H9 (cell line): ENCODE data around the gene SLC38A1. TPM values are rescaled to one million over a fixed set of nuclear protein-coding genes. Genes with fewer than 3 reads are reported as not detected.

Source experiments
- DNase-seq: peaks from one replicate; pipeline ENCODE4 v3.0.0-alpha.2; 2017
- H2AFZ ChIP-seq: one replicate; pipeline ENCODE4 v1.6.1; 2013; ENCODE audit warnings: mild to moderate bottlenecking, low read length, control low read depth, moderate library complexity
- H2AK5ac ChIP-seq: 2 replicates; pipeline ENCODE4 v1.6.1; 2013; ENCODE audit warnings: low read length, control low read depth, mixed read lengths; ENCODE audit not compliant: insufficient read length
- H2BK120ac ChIP-seq: one replicate; pipeline ENCODE4 v1.6.1; 2013; ENCODE audit warnings: low read depth, mild to moderate bottlenecking, low read length, control low read depth, inconsistent platforms; ENCODE audit not compliant: poor library complexity, severe bottlenecking
- H2BK12ac ChIP-seq: 2 replicates; pipeline ENCODE4 v1.6.1; 2013; ENCODE audit warnings: low read length, control low read depth, mixed read lengths, low read depth; ENCODE audit not compliant: insufficient read length
- H2BK15ac ChIP-seq: 2 replicates; pipeline ENCODE4 v1.6.1; 2013; ENCODE audit warnings: low read depth, low read length, control low read depth
- H2BK20ac ChIP-seq: one replicate; pipeline ENCODE4 v1.6.1; 2013; ENCODE audit warnings: low read depth, mild to moderate bottlenecking, low read length, control low read depth, inconsistent platforms; ENCODE audit not compliant: poor library complexity, severe bottlenecking
- H2BK5ac ChIP-seq: 2 replicates; pipeline ENCODE4 v1.6.1; 2013; ENCODE audit warnings: low read length, control low read depth, mixed read lengths; ENCODE audit not compliant: insufficient read length
- H3K14ac ChIP-seq: 2 replicates; pipeline ENCODE4 v1.6.1; 2013; ENCODE audit warnings: low read length, control low read depth; ENCODE audit not compliant: insufficient read depth
- H3K18ac ChIP-seq: 2 replicates; pipeline ENCODE4 v1.6.1; 2013; ENCODE audit warnings: low read depth, mild to moderate bottlenecking, mixed read lengths, low read length, control low read depth; ENCODE audit not compliant: insufficient read length
- H3K23ac ChIP-seq: 2 replicates; pipeline ENCODE4 v1.6.1; 2013; ENCODE audit warnings: low read length, control low read depth, mixed read lengths, low read depth; ENCODE audit not compliant: insufficient read length
- H3K23me2 ChIP-seq: 2 replicates; pipeline ENCODE4 v1.6.1; 2013; ENCODE audit warnings: low read depth, mild to moderate bottlenecking, mixed read lengths, low read length, control low read depth; ENCODE audit not compliant: insufficient read length, poor library complexity, severe bottlenecking
- H3K27ac ChIP-seq: 2 replicates; pipeline ENCODE4 v1.5.1; 2013; ENCODE audit warnings: low read length, control low read depth, mixed read lengths, low read depth; ENCODE audit not compliant: insufficient read length
- H3K27me3 ChIP-seq: 2 replicates; pipeline ENCODE4 v1.6.1; 2013; ENCODE audit warnings: low read length, control low read depth, inconsistent platforms; ENCODE audit not compliant: insufficient read depth
- H3K4ac ChIP-seq: 2 replicates; pipeline ENCODE4 v1.6.1; 2013; ENCODE audit warnings: low read depth, mild to moderate bottlenecking, control low read depth, inconsistent platforms, low read length, moderate library complexity
- H3K4me1 ChIP-seq: 2 replicates; pipeline ENCODE4 v1.6.1; 2013; ENCODE audit warnings: low read length, control low read depth, inconsistent platforms; ENCODE audit not compliant: insufficient read depth
- H3K4me2 ChIP-seq: 2 replicates; pipeline ENCODE4 v1.6.1; 2013; ENCODE audit warnings: low read length, control low read depth, mixed read lengths; ENCODE audit not compliant: insufficient read length, insufficient read depth
- H3K56ac ChIP-seq: 2 replicates; pipeline ENCODE4 v1.6.1; 2013; ENCODE audit warnings: low read depth, mild to moderate bottlenecking, mixed read lengths, low read length, control low read depth; ENCODE audit not compliant: insufficient read length
- H3K79me1 ChIP-seq: 2 replicates; pipeline ENCODE4 v1.6.1; 2013; ENCODE audit warnings: low read depth, mild to moderate bottlenecking, moderate library complexity, low read length, control low read depth, inconsistent platforms; ENCODE audit not compliant: insufficient read depth, poor library complexity, severe bottlenecking
- H3K79me2 ChIP-seq: 2 replicates; pipeline ENCODE4 v1.6.1; 2013; ENCODE audit warnings: low read length, control low read depth, inconsistent platforms; ENCODE audit not compliant: insufficient read depth
- H3K9ac ChIP-seq: 2 replicates; pipeline ENCODE4 v1.6.1; 2013; ENCODE audit warnings: low read length, control low read depth, mixed read lengths; ENCODE audit not compliant: insufficient read length; ENCODE audit errors: extremely low read depth
- H3K9me3 ChIP-seq: one replicate; pipeline ENCODE4 v1.6.1; 2013; ENCODE audit warnings: low read depth, low read length, inconsistent platforms; ENCODE audit not compliant: control insufficient read depth
- H3T11ph ChIP-seq: one replicate; pipeline ENCODE4 v1.6.1; 2013; ENCODE audit warnings: mild to moderate bottlenecking, low read length, control low read depth, inconsistent platforms
- H4K20me1 ChIP-seq: one replicate; pipeline ENCODE4 v1.6.1; 2013; ENCODE audit not compliant: control insufficient read depth, insufficient read length, insufficient read depth
- H4K5ac ChIP-seq: 2 replicates; pipeline ENCODE4 v1.6.1; 2013; ENCODE audit warnings: low read depth, mild to moderate bottlenecking, mixed read lengths, low read length, control low read depth; ENCODE audit not compliant: insufficient read length
- H4K8ac ChIP-seq: replicated peaks from 2 replicates; pipeline ENCODE4 v1.6.1; 2013; ENCODE audit warnings: low read length, control low read depth, mixed read lengths, low read depth; ENCODE audit not compliant: insufficient read length
- H4K91ac ChIP-seq: 2 replicates; pipeline ENCODE4 v1.6.1; 2013; ENCODE audit warnings: low read depth, mild to moderate bottlenecking, moderate library complexity, mixed read lengths, low read length, control low read depth; ENCODE audit not compliant: insufficient read length
- H3K27ac Mint-ChIP-seq, 3 experiments: 2 replicates in 2 of 3; 3 replicates in 1 of 3; pipeline ENCODE4 v1.8.0; 2020 to 2021; ENCODE audit warnings: mixed read lengths in 3 of 3, mild to moderate bottlenecking in 1 of 3, moderate library complexity in 1 of 3
- H3K27me3 Mint-ChIP-seq: 2 replicates; pipeline ENCODE4 v1.8.0; 2021; ENCODE audit warnings: low read depth, mild to moderate bottlenecking, moderate library complexity, mixed read lengths
- H3K36me3 Mint-ChIP-seq, 3 experiments: 2 replicates in 2 of 3; 3 replicates in 1 of 3; pipeline ENCODE4 v1.8.0; 2020 to 2021; ENCODE audit warnings: low read depth in 3 of 3, mixed read lengths in 3 of 3; ENCODE audit not compliant: insufficient read depth in 1 of 3
- H3K4me1 Mint-ChIP-seq, 2 experiments: 2 replicates each; pipeline ENCODE4 v1.8.0; 2020; ENCODE audit warnings: mixed read lengths in 2 of 2
- H3K4me3 Mint-ChIP-seq, 2 experiments: 2 replicates in 1 of 2; 3 replicates in 1 of 2; pipeline ENCODE4 v1.8.0; 2020 to 2021; ENCODE audit warnings: mild to moderate bottlenecking in 2 of 2, mixed read lengths in 2 of 2, moderate library complexity in 1 of 2
- H3K9me3 Mint-ChIP-seq, 2 experiments: 2 replicates in 1 of 2; 3 replicates in 1 of 2; pipeline ENCODE4 v1.8.0; 2020; ENCODE audit warnings: mild to moderate bottlenecking in 2 of 2, mixed read lengths in 2 of 2, moderate library complexity in 1 of 2
- WGBS: extraction: QIAGEN DNeasy Blood & Tissue Kit; methylation state at CpG from one replicate; pipeline ENCODE4 v1.1.7; 2013; ENCODE audit warnings: missing lambda C conversion rate, low lambda C conversion rate, mixed read lengths; ENCODE audit not compliant: insufficient read length; ENCODE audit errors: extremely low coverage; 5-methylcytosine and 5-hydroxymethylcytosine counted together
- total RNA-seq: library from RNA; stranded (reverse); gene quantifications from 2 replicates; pipeline ENCODE4 v1.2.1, GENCODE V29; 2021
- TF ChIP-seq, protein P1 (sequence below): fragments of 200-600 bp; sonication (generic); conservative IDR thresholded peaks from 3 replicates; pipeline ENCODE4 v1.8.0; 2021; ENCODE audit warnings: antibody characterized with exemption, mild to moderate bottlenecking

SLC38A1 gene
- total RNA-seq, 1 experiment from 2014 or later, result 216 TPM

DNA sequence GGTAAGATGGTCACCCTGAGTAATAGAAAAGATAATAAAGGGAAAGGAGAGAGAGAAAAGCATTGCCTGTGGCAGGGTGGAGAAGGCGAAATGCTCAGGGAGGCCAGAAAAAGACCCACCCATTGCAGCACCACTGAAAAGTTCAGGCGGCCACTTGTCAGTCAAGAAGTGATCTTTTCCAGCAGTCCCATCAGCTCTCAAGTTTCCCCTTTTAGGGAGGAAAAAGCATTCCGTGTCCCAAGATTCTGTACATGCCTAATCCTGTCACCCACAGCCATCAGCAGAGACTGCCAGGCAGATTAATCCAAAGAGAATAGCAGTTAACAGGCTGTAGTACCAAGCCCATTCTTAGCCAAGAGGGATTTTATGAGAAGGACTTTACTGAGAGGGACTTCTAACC is 11.9 kb downstream of the SLC38A1 start:
- Mint-ChIP-seq H3K9me3 (peaks cover 8 to 23% of the 10 kb centered on the region in 2 experiments; a peak in 4 of 5 replicates), H3K4me3 (no peak overlapping the region), H3K4me1 (peaks cover 13 to 21% of the 10 kb centered on the region in 2 experiments), H3K27me3 (no peaks in the 10 kb centered on the region), H3K36me3 (peaks cover 52 to 55% (median 52%) of the 10 kb centered on the region in 3 experiments), H3K27ac (peak overlapping the region; percentile 13 to 78 (median 50))
- H3K4ac ChIP-seq, result no peak overlapping the region
- H3K27ac ChIP-seq, result no peak overlapping the region
- no peak overlapping the region for H4K91ac ChIP-seq
- no peak overlapping the region for H3K14ac ChIP-seq
- H2BK120ac ChIP-seq, result no peak overlapping the region
- H4K20me1 ChIP-seq, result no peaks in the 10 kb centered on the region
- DNase-seq, result no peak
- H3K18ac ChIP-seq, result no peak overlapping the region
- no peaks in the 10 kb centered on the region for H3K23me2 ChIP-seq
- TF ChIP-seq, protein P1, sequence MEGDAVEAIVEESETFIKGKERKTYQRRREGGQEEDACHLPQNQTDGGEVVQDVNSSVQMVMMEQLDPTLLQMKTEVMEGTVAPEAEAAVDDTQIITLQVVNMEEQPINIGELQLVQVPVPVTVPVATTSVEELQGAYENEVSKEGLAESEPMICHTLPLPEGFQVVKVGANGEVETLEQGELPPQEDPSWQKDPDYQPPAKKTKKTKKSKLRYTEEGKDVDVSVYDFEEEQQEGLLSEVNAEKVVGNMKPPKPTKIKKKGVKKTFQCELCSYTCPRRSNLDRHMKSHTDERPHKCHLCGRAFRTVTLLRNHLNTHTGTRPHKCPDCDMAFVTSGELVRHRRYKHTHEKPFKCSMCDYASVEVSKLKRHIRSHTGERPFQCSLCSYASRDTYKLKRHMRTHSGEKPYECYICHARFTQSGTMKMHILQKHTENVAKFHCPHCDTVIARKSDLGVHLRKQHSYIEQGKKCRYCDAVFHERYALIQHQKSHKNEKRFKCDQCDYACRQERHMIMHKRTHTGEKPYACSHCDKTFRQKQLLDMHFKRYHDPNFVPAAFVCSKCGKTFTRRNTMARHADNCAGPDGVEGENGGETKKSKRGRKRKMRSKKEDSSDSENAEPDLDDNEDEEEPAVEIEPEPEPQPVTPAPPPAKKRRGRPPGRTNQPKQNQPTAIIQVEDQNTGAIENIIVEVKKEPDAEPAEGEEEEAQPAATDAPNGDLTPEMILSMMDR, result no peak
- no peak overlapping the region for H3K23ac ChIP-seq
- no peak overlapping the region for H3K9ac ChIP-seq
- no peak overlapping the region for H2BK5ac ChIP-seq
- no peak overlapping the region for H3K56ac ChIP-seq
- H2BK12ac ChIP-seq, result no peak overlapping the region
- H3K79me1 ChIP-seq, result peaks cover 3% of the 10 kb centered on the region
- H3K9me3 ChIP-seq, result no peaks in the 10 kb centered on the region
- H3T11ph ChIP-seq, result no peak overlapping the region
- no CpG with 5 or more reads among the region's 3 CpGs for WGBS
- no peak overlapping the region for H2BK15ac ChIP-seq
- peaks cover 16% of the 10 kb centered on the region; the same call in 1 of the 2 replicates for H3K4me1 ChIP-seq
- H3K79me2 ChIP-seq, result peaks cover 74% of the 10 kb centered on the region
- H2BK20ac ChIP-seq, result no peak overlapping the region
- no peak overlapping the region for H4K8ac ChIP-seq
- H3K4me2 ChIP-seq, result no peak overlapping the region
- no peaks in the 10 kb centered on the region for H3K27me3 ChIP-seq
- H2AK5ac ChIP-seq, result no peak overlapping the region
- H2AFZ ChIP-seq, result no peak overlapping the region
- no peak overlapping the region for H4K5ac ChIP-seq
